ENCODE results near the gene PCF11.
"Not testable (repeated sequence)": the region's sequence is repeated elsewhere in the genome, so short reads cannot be mapped to it uniquely, and the experiment has no call there.

PCF11 gene

GRCh38 chr11:83192606-83193245 lies 35.8 kb downstream of the PCF11 start:
- DNase-seq = no peak

GRCh38 chr11:83193315-83194280 lies 36.7 kb downstream of the PCF11 start, which contains the start of gene ANKRD42:
Gene ANKRD42 (plus strand): TSS chr11:83193712. CDS start chr11:83194671, 959 bp downstream.
- DNase-seq = peak; percentile 96

- DNase-seq = peak; percentile 76
Observed at GRCh38 chr11:83194281-83195142, 37.6 kb downstream of the PCF11 start.

- no peak for DNase-seq
Observed at GRCh38 chr11:83195143-83195466, 38.2 kb downstream of the PCF11 start.

- no peak for DNase-seq
Observed at GRCh38 chr11:83195649-83196048, 38.7 kb downstream of the PCF11 start.

GRCh38 chr11:83200035-83200434 lies 43.1 kb downstream of the PCF11 start:
- no peak for DNase-seq

- no peak for DNase-seq
Observed at GRCh38 chr11:83205608-83206185, 48.8 kb downstream of the PCF11 start.

- DNase-seq = no peak
Observed at GRCh38 chr11:83206221-83206620, 49.3 kb downstream of the PCF11 start.

GRCh38 chr11:83206771-83207382 lies 49.9 kb downstream of the PCF11 start:
- not testable (repeated sequence) for DNase-seq

GRCh38 chr11:83219095-83219494 lies 62.2 kb downstream of the PCF11 start:
- no peak for DNase-seq

GRCh38 chr11:83220260-83220659 lies 63.3 kb downstream of the PCF11 start:
- no peak for DNase-seq

- DNase-seq = no peak
Observed at GRCh38 chr11:83221694-83222093, 64.8 kb downstream of the PCF11 start.

GRCh38 chr11:83222499-83222898 lies 65.6 kb downstream of the PCF11 start:
- no peak for DNase-seq

- no peak for DNase-seq
Observed at GRCh38 chr11:83223457-83223856, 66.5 kb downstream of the PCF11 start.

- no peak for DNase-seq
Observed at GRCh38 chr11:83235825-83236224, 78.9 kb downstream of the PCF11 start.

Data from HCEC 1CT (cell line).